Activated CD8-positive, alpha-beta memory T cell treated with anti-CD3 and anti-CD28 coated beads, Interleukin-2, amount 50 U/mL, for 1 hour (primary cell): ENCODE data around the gene LRRN2.

Source experiments
- DNase-seq: peaks from one replicate; pipeline ENCODE4 v3.0.0-alpha.2; 2020; ENCODE audit errors: extremely low read depth

Gene LRRN2

GRCh38 chr1:204602111-204602579, 83.4 kb downstream of the LRRN2 start:
- DNase-seq, result no peak

DNA sequence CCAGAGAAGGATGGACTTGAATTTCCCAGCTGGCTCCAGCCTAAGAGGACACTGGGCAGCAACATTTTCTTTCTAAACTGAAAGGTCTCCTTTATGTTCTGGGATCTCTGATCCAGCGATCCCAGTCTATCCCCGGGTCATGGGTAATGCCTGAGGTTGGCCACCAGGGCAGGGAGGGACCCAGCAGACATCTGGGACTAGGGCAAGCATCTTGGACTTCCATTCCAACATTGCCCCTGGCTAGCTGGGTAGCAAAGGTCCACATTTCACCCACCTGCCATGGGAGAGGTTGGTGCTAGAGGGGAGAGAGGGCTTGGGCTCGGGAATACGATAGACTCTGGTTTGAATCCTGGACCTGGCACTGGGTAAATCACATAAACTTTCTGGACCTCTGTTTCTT, 84.6 kb downstream of the LRRN2 start:
- DNase-seq, result no peak

GRCh38 chr1:204600203-204600602, 85.3 kb downstream of the LRRN2 start:
- DNase-seq, result no peak

- no peak for DNase-seq
Measured at GRCh38 chr1:204599596-204599995, 85.9 kb downstream of the LRRN2 start.

- no peak for DNase-seq
Measured at GRCh38 chr1:204599098-204599497, 86.4 kb downstream of the LRRN2 start.

GRCh38 chr1:204598319-204598969, 87.1 kb downstream of the LRRN2 start:
- DNase-seq, result no peak

DNA sequence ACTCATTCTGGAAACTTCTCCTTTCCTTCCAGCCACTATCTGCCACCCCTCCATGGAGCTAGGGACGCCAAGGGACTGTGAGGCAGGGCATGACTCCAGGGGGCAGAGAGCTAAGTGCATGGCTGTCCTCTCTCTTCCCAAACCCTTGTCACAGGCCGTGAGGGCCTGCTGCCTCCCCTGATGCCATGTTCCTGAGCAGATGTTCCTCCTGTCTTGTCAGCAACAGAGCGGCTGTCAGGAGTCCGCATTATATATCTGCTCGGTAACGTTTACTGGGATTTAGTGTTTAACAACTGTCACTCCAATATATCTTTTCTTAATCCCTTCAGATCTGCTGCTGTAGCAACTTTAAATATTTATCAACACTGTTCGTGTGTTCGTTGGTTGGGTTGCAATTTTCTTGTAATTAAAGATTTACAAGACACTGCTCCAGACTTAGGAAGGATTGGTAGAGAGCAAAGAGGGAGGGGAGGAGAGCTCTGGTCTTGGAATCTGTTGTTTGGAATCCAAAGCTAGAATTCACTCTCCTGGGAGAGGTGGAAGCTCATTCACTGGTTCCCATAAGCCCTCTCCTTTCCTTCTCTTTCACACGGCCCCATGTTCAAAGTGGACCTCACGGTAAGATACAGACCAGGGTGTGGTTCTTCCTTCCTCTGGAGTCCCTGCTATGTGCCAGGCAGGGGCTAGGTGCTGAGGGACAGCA, 93.1 kb downstream of the LRRN2 start:
- no peak for DNase-seq

DNA sequence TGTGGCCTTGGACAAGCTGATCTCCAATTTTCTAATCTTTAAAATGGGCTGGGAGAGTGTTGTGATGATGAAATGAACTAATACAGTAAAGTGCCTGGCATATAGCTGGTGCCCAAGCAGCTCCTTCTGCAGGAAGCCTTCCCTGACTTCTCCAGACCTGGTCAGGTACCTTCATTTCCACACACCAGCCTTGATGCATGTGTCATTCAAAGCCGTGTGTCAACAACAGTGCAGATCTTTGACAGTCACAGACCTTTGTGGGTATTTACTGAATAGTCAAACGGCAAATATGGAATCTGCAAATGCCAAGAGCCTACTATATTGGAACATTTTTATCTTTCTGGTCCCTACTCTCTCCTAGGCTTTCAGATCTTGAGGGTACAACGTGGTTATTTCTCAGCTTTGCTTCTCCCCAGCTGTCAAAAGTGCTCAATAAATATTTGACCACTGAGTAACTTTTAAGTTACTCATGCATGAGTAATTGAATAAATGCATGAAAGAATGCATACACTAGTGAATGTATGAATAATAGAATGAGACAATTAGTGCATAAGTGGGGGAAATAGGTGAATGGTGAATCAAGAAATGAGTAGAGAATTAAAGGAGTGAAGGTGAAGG, 94.0 kb downstream of the LRRN2 start:
- no peak for DNase-seq

- no peak for DNase-seq
Measured at GRCh38 chr1:204589409-204590038, 96.0 kb downstream of the LRRN2 start.

GRCh38 chr1:204588826-204589225, 96.7 kb downstream of the LRRN2 start:
- no peak for DNase-seq

DNA sequence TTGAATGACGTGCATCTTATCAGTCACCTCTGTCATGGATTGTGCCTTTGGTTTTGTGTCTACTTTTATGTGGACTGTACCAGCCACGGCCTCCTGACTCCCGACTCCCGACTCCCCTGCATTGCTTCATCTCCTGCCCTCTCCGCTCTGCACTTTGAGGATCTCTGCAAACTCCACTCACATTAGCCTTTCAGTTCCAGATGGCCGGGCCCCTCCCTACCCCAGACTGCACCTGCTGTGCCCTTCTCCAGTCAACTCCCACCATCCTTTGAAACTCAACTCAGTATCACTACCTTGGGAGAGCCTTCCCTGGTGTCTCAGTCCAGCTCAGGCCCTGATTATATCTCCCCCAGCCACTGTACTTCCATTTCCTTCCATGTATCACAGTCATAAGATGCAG, 97.9 kb downstream of the LRRN2 start:
- no peak for DNase-seq

DNA sequence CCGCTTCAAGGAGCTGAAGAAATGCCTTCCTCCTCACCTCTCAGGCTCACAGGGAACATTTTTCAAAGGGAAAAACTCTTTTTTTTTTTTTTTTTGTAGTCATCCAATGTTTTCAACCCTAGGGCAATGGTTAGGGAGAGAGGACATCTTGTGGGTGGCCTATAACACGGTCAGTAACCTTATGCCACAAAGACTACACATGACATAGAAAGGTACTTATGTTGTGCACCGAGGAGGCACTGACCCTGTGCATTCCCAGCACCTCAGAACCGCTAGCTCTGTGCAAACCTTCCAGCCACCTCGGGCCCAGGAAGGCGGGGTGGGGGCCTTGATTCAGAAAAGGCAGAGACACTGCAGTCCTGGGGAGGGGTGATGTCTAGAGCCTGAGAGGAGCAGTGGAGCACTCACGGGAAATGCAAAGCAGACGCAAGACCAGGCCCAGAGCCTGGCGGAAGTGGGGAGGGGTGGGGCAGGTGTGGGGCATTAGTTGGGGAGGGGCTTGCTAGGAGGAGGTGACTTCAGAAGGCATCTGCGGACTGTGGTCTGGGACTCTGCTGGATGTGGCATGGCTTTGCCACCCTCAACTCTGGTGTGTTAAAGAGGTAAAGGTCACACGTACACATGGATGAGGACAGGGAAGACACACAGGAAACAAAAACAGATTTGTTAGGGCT, 100.7 kb downstream of the LRRN2 start:
- DNase-seq, result no peak

- no peak for DNase-seq
Measured at GRCh38 chr1:204583909-204584632, 101.5 kb downstream of the LRRN2 start.

- no peak for DNase-seq
Measured at GRCh38 chr1:204581759-204582158, 103.8 kb downstream of the LRRN2 start.

DNA sequence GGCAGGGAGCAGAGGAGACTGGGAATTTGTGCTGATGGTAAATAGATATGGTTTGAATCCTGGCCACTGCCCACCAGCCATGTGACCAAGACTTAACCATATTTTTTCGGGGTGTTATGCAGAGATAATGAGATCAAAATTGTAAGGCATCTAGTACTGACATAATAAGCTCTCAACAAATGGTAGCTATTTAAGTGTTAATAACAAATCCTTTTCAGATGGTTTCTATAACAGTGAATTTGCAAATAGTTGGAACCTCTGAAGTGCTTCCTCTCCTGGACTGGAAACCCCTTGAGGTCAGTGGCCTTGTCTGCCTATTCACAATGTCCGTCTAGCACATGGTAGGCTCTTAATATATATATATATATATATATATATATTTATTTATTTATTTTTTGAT, 104.7 kb downstream of the LRRN2 start:
- no peak for DNase-seq

DNA sequence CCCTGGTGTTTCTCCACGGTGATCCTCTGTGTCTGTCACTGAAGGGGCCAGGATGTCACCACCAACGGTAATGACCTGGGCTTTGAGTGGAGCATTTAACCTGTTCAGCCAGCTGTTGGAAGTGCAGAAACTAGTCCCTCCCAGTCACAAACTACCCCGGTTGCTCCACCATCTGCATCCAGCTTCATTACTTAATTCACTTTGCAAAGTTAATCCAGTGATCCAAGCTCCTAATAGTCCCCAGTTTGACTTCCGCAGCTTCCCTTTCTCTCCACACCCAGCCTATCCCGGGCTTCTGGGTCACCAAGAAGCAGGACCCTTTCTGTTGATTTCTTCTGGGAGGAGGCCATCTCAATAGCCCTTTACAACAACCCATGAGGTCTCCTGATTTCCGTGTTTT, 105.9 kb downstream of the LRRN2 start:
- no peak for DNase-seq

GRCh38 chr1:204578867-204579664, 106.5 kb downstream of the LRRN2 start:
- DNase-seq, result no peak

GRCh38 chr1:204577794-204578478, 107.6 kb downstream of the LRRN2 start:
- DNase-seq, result no peak

DNA sequence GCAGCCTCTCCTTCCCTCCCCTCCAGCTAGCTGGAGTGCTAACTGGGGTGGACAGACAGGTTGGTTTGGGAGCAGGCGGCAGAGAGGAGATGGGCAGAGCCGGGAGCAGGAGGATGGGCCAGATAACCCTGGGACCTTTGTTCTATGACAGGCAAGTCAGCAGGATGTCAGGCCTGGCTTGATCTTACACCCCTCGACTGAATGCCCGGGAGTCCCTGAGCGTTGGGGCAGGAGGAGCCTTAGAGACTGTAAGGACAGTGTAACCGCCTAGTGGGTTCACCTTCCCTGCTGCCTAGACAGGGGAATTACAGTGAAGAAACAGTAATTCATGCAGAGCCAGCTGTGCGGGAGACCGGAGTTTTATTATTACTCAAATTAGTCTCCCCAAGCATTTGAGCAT, 109.1 kb downstream of the LRRN2 start:
- no peak for DNase-seq
